Hepatocyte (in vitro differentiated cells): ENCODE measurements around the gene PRMT9. TPM values are rescaled to one million over a fixed set of nuclear protein-coding genes. Genes with fewer than 3 reads are reported as not detected.
A peak's percentile ranks its signal among the peaks of the same experiment; 100 is the strongest.

Experiments used
- DNase-seq: peaks from one replicate; pipeline ENCODE4 v3.0.0-alpha.2; 2016; ENCODE audit warnings: low spot score
- H2AFZ ChIP-seq: fragments of 200-600 bp; sonication (generic); 2 replicates; pipeline ENCODE4 v1.6.0; 2016; ENCODE audit warnings: antibody characterized with exemption, mild to moderate bottlenecking
- H3K27ac ChIP-seq: fragments of 200-600 bp; sonication (generic); 2 replicates; pipeline ENCODE4 v1.5.1; 2016; ENCODE audit warnings: mild to moderate bottlenecking
- H3K27me3 ChIP-seq: fragments of 200-600 bp; sonication (generic); 2 replicates; pipeline ENCODE4 v1.6.1; 2016
- H3K36me3 ChIP-seq: fragments of 200-600 bp; sonication (generic); replicated peaks from 2 replicates; pipeline ENCODE4 v1.5.1; 2016; ENCODE audit warnings: low read depth; ENCODE audit not compliant: insufficient read depth
- H3K4me1 ChIP-seq: fragments of 200-600 bp; sonication (generic); 2 replicates; pipeline ENCODE4 v1.5.1; 2016; ENCODE audit warnings: mild to moderate bottlenecking, moderate library complexity; ENCODE audit not compliant: insufficient read depth
- H3K4me2 ChIP-seq: fragments of 200-600 bp; sonication (generic); 2 replicates; pipeline ENCODE4 v1.6.0; 2016
- H3K4me3 ChIP-seq: fragments of 200-600 bp; sonication (generic); 2 replicates; pipeline ENCODE4 v1.5.1; 2016; ENCODE audit warnings: mild to moderate bottlenecking
- H3K79me2 ChIP-seq: fragments of 200-600 bp; sonication (generic); 2 replicates; pipeline ENCODE4 v1.6.0; 2017; ENCODE audit warnings: mild to moderate bottlenecking
- H3K9me2 ChIP-seq: fragments of 200-600 bp; sonication (generic); replicated peaks from 2 replicates; pipeline ENCODE4 v1.6.0; 2017; ENCODE audit warnings: mild to moderate bottlenecking; ENCODE audit not compliant: insufficient read depth
- H3K9me3 ChIP-seq: fragments of 200-600 bp; sonication (generic); 2 replicates; pipeline ENCODE4 v1.5.1; 2016; ENCODE audit warnings: low read depth, mild to moderate bottlenecking
- H4K20me1 ChIP-seq: fragments of 200-600 bp; sonication (generic); 2 replicates; pipeline ENCODE4 v1.6.0; 2016; ENCODE audit warnings: mild to moderate bottlenecking; ENCODE audit not compliant: insufficient read depth, poor library complexity, severe bottlenecking
- CTCF ChIP-seq: fragments of 200-600 bp; sonication (generic); IDR thresholded peaks from 2 replicates; pipeline ENCODE4 v1.5.1; 2016; ENCODE audit warnings: antibody characterized with exemption, mild to moderate bottlenecking; ENCODE audit not compliant: poor library complexity
- EZH2 ChIP-seq: fragments of 200-600 bp; sonication (generic); IDR thresholded peaks from 2 replicates; pipeline ENCODE4 v1.6.1; 2016; ENCODE audit warnings: antibody characterized with exemption, mild to moderate bottlenecking, borderline replicate concordance
- EZH2phosphoT487 ChIP-seq: fragments of 200-600 bp; sonication (generic); IDR thresholded peaks from one replicate; pipeline ENCODE4 v1.6.1; 2018; ENCODE audit warnings: antibody characterized with exemption, mild to moderate bottlenecking, low read depth, moderate library complexity; ENCODE audit not compliant: unreplicated experiment, severe bottlenecking
- WGBS: methylation state at CpG from one replicate; pipeline ENCODE4 v1.1.6; 2016; ENCODE audit warnings: low lambda C conversion rate; ENCODE audit errors: missing lambda C conversion rate; 5-methylcytosine and 5-hydroxymethylcytosine counted together
- polyA plus RNA-seq: library from polyadenylated mRNA; unstranded; fragments of >200 nt; fragmentation: Nextera tagmentation; extraction: Ambion mirVana; gene quantifications from 2 replicates; pipeline ENCODE4 v1.2.1, GENCODE V29; 2016
- total RNA-seq: library from RNA; depleted of rRNA; stranded (reverse); fragments of >200 nt; gene quantifications from 2 replicates; pipeline ENCODE4 v1.2.3, GENCODE V29; 2014

PRMT9 gene
- total and polyA plus RNA-seq, 2 experiments from 2014 or later: 6.2 to 16.3 TPM

- Histone ChIP-seq H3K27ac (no peak overlapping the region), H3K9me2 (no peaks in the 10 kb centered on the region), H3K79me2 (no peaks in the 10 kb centered on the region), H3K4me3 (no peak overlapping the region), H4K20me1 (no peaks in the 10 kb centered on the region), H3K36me3 (no peaks in the 10 kb centered on the region), H3K27me3 (no peaks in the 10 kb centered on the region), H3K9me3 (no peaks in the 10 kb centered on the region), H2AFZ (no peak overlapping the region), H3K4me2 (no peak overlapping the region), H3K4me1 (peaks cover 3% of the 10 kb centered on the region)
- no peak for DNase-seq
- WGBS: 97% methylated on average over 8 of the region's 8 CpGs
- TF ChIP-seq CTCF (no peak), EZH2phosphoT487 (no peak), EZH2 (no peak)
Measured at GRCh38 chr4:147714575-147715401, 30.8 kb upstream of the PRMT9 start.

GRCh38 chr4:147709999-147710398, 26.0 kb upstream of the PRMT9 start:
- Histone ChIP-seq H3K4me3 (no peak overlapping the region), H3K27me3 (no peaks in the 10 kb centered on the region), H3K79me2 (no peaks in the 10 kb centered on the region), H3K9me2 (no peaks in the 10 kb centered on the region), H3K36me3 (no peaks in the 10 kb centered on the region), H3K9me3 (no peaks in the 10 kb centered on the region), H4K20me1 (no peaks in the 10 kb centered on the region), H2AFZ (no peak overlapping the region), H3K4me2 (no peak overlapping the region), H3K4me1 (peaks cover 3% of the 10 kb centered on the region), H3K27ac (no peak overlapping the region)
- no peak for DNase-seq
- no peak for TF ChIP-seq CTCF
- no peak for TF ChIP-seq EZH2phosphoT487
- no peak for TF ChIP-seq EZH2
- 95% methylated on average over 5 of the region's 5 CpGs for WGBS

- no peaks in the 10 kb centered on the region for H3K79me2 ChIP-seq
- H2AFZ ChIP-seq: no peak overlapping the region
- no peaks in the 10 kb centered on the region for H3K27me3 ChIP-seq
- no peak overlapping the region for H3K4me3 ChIP-seq
- no peak for TF ChIP-seq EZH2
- no peak for TF ChIP-seq EZH2phosphoT487
- TF ChIP-seq CTCF: peak; percentile 80
- no peak overlapping the region for H3K4me2 ChIP-seq
- H3K27ac ChIP-seq: no peak overlapping the region
- H3K36me3 ChIP-seq: no peaks in the 10 kb centered on the region
- H3K9me2 ChIP-seq: no peaks in the 10 kb centered on the region
- peaks cover 1% of the 10 kb centered on the region for H3K4me1 ChIP-seq
- peak; percentile 59 for DNase-seq
- H4K20me1 ChIP-seq: no peaks in the 10 kb centered on the region
- no peaks in the 10 kb centered on the region for H3K9me3 ChIP-seq
- 51% methylated on average over 7 of the region's 7 CpGs for WGBS
Measured at GRCh38 chr4:147707892-147708672, 24.1 kb upstream of the PRMT9 start.
